Prostate gland (tissue), 2 donors: ENCODE results near the gene PTTG1. TPM values are rescaled to one million over a fixed set of nuclear protein-coding genes. Genes with fewer than 3 reads are reported as not detected.

ENCODE experiments used
- DNase-seq: peaks from one replicate; pipeline ENCODE4 v3.0.0-alpha.2; 2019; ENCODE audit warnings: low spot score
- H3K27ac ChIP-seq, 2 donors: fragments of 200-600 bp; sonication (generic); 2 replicates each; pipeline ENCODE4 v1.5.1; 2017 to 2019
- H3K27me3 ChIP-seq: fragments of 200-600 bp; sonication (generic); replicated peaks from 2 replicates; pipeline ENCODE4 v1.5.1; 2019; ENCODE audit not compliant: insufficient read depth
- H3K36me3 ChIP-seq, 2 donors: fragments of 200-600 bp; sonication (generic); 1 replicate in 1 of 2; 2 replicates in 1 of 2; pipeline versions ENCODE4 v1.5.1 to v1.8.1; 2017 to 2019
- H3K4me1 ChIP-seq: fragments of 200-600 bp; sonication (generic); replicated peaks from 2 replicates; pipeline ENCODE4 v1.5.1; 2019
- H3K4me3 ChIP-seq, 2 donors: fragments of 200-600 bp; sonication (generic); 2 replicates each; pipeline ENCODE4 v1.5.1; 2017 to 2019
- H3K9me3 ChIP-seq: fragments of 200-600 bp; sonication (generic); 2 replicates; pipeline ENCODE4 v1.5.1; 2017
- CTCF ChIP-seq, 4 experiments: fragments of 200-600 bp in 2 of 4; fragments of 450-650 bp in 2 of 4; sonication (generic) in 2 of 4; IDR thresholded peaks; 1 replicate in 3 of 4; 2 replicates in 1 of 4; pipeline ENCODE4 v1.5.1; 2016 to 2019; ENCODE audit warnings: antibody characterized with exemption in 4 of 4, mild to moderate bottlenecking in 2 of 4, moderate library complexity in 2 of 4
- POLR2A ChIP-seq: fragments of 450-650 bp; IDR thresholded peaks from one replicate; pipeline ENCODE4 v1.6.1; 2016; ENCODE audit warnings: antibody characterized with exemption, mild to moderate bottlenecking
- POLR2AphosphoS5 ChIP-seq: sonication (generic); formaldehyde crosslinking; IDR thresholded peaks from one replicate; pipeline ENCODE4 v1.6.1; 2017; ENCODE audit warnings: antibody characterized with exemption
- WGBS: methylation state at CpG from one replicate; pipeline ENCODE4 v1.1.5; 2018; 5-methylcytosine and 5-hydroxymethylcytosine counted together
- intact Hi-C: fragments of 100-400 bp; cut with DNase I; formaldehyde crosslinking; loops from one replicate; pipeline ENCODE4 v1.14.2; 2022
- total RNA-seq, 2 donors: library from RNA; depleted of rRNA; stranded (reverse); fragments of >200 nt; gene quantifications; one replicate each; pipeline ENCODE4 v1.1.0, GENCODE V29; 2016

Gene PTTG1
- total RNA-seq, 2 donors from 2014 or later, result 4.3 to 44.9 TPM

- no peak overlapping the region for H3K27ac ChIP-seq
- no peak overlapping the region for H3K4me3 ChIP-seq
- WGBS, result 83% methylated on average over 4 of the region's 4 CpGs
- DNase-seq, result no peak
- intact Hi-C loops, result no loop called here
- no peaks in the 10 kb centered on the region for H3K27me3 ChIP-seq
- no peaks in the 10 kb centered on the region for H3K9me3 ChIP-seq
- no peaks in the 10 kb centered on the region for H3K36me3 ChIP-seq
- H3K4me1 ChIP-seq, result no peaks in the 10 kb centered on the region
- no peak for TF ChIP-seq POLR2A
- no peak for TF ChIP-seq POLR2AphosphoS5
- TF ChIP-seq CTCF (IDR thresholded peaks at IDR 0.05), result no peak
These were observed 33.9 kb downstream of the PTTG1 start for GRCh38 chr5:160455600-160455999.

- no peaks in the 10 kb centered on the region for H3K9me3 ChIP-seq
- TF ChIP-seq CTCF (IDR thresholded peaks at IDR 0.05) (no peak), POLR2A (no peak), POLR2AphosphoS5 (no peak)
- intact Hi-C loops, result no loop called here
These were observed 35.0 kb downstream of the PTTG1 start for GRCh38 chr5:160456480-160457177.

GRCh38 chr5:160457252-160457651, 35.6 kb downstream of the PTTG1 start:
- Histone ChIP-seq H3K27ac (no peak overlapping the region), H3K36me3 (no peaks in the 10 kb centered on the region), H3K27me3 (no peaks in the 10 kb centered on the region), H3K9me3 (no peaks in the 10 kb centered on the region), H3K4me1 (no peaks in the 10 kb centered on the region), H3K4me3 (no peak overlapping the region)
- intact Hi-C loops, result no loop called here
- 83% methylated on average over 5 of the region's 5 CpGs for WGBS
- no peak for DNase-seq
- TF ChIP-seq POLR2A (no peak), POLR2AphosphoS5 (no peak), CTCF (IDR thresholded peaks at IDR 0.05) (no peak)

More at GRCh38 chr5:160456480-160457177, 35.0 kb downstream of the PTTG1 start:
- WGBS, result 68% methylated on average over 9 of the region's 9 CpGs
- no peak overlapping the region for H3K4me3 ChIP-seq
- no peak for DNase-seq
- H3K4me1 ChIP-seq, result no peaks in the 10 kb centered on the region
- no peaks in the 10 kb centered on the region for H3K27me3 ChIP-seq
- H3K36me3 ChIP-seq, result no peaks in the 10 kb centered on the region
- no peak overlapping the region for H3K27ac ChIP-seq

GRCh38 chr5:160458806-160459800, 37.4 kb downstream of the PTTG1 start:
- TF ChIP-seq POLR2AphosphoS5 (no peak), POLR2A (no peak)

GRCh38 chr5:160460377-160461049, 38.9 kb downstream of the PTTG1 start:
- intact Hi-C loops, result no loop called here
- Histone ChIP-seq H3K4me1 (no peaks in the 10 kb centered on the region), H3K36me3 (no peaks in the 10 kb centered on the region), H3K27me3 (no peaks in the 10 kb centered on the region), H3K27ac (no peak overlapping the region), H3K4me3 (no peak overlapping the region), H3K9me3 (no peaks in the 10 kb centered on the region)
- TF ChIP-seq POLR2AphosphoS5 (no peak), CTCF (IDR thresholded peaks at IDR 0.05) (no peak), POLR2A (no peak)
- WGBS, result 79% methylated on average over 4 of the region's 4 CpGs
- no peak for DNase-seq

More at GRCh38 chr5:160458806-160459800, 37.4 kb downstream of the PTTG1 start:
- Histone ChIP-seq H3K27ac (no peak overlapping the region), H3K4me1 (no peaks in the 10 kb centered on the region), H3K9me3 (no peaks in the 10 kb centered on the region), H3K36me3 (no peaks in the 10 kb centered on the region), H3K27me3 (no peaks in the 10 kb centered on the region), H3K4me3 (no peak overlapping the region)
- WGBS, result 90% methylated on average over 8 of the region's 8 CpGs
- intact Hi-C loops, result no loop called here
- DNase-seq, result no peak
